Measurements from ENCODE around the gene TMCO2. TPM values are rescaled to one million over a fixed set of nuclear protein-coding genes. Genes with fewer than 3 reads are reported as not detected.

Gene TMCO2
- total RNA-seq, 4 donors from 2014 or later = not detected

DNA sequence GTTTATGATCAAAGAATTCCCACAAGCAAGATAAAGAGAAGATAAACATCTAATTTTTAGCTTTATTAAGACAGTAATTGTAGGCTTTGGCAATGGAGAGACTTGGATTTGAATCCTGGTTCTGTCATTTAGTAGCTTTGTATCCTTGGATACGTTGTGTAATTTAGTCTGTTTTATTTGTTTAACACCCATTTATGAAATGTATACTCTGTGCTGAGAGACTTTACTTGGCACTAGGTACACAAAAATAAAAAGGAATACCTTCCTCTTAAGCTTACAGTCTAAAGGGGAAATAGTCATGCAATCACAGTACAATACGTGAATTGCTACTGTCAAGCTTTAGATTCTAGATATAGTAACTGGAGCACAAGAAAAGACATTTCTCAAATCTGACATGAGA lies 34.1 kb downstream of the TMCO2 start:
- in situ Hi-C loops (cut with MboI; ENCODE audit: low sequenced_read_pairs in 4 of 4) = no loop called here
- DNase-seq = no peak
- intact Hi-C loops (cut with DNase I; ENCODE audit: low total_unique reads) = no loop called here
- peak overlapping the region in 1 of 4 donors; percentile 8 for H3K27ac ChIP-seq
- peaks cover 0 to 28% of the 10 kb centered on the region in 2 donors for H3K36me3 ChIP-seq
- H3K9me3 ChIP-seq = no peaks in the 10 kb centered on the region
- H3K27me3 ChIP-seq = no peaks in the 10 kb centered on the region
- peaks cover 0 to 8% of the 10 kb centered on the region in 2 donors for H3K4me1 ChIP-seq
- no peak for ATAC-seq
- no peak overlapping the region for H3K4me3 ChIP-seq
- TF ChIP-seq, protein P1, sequence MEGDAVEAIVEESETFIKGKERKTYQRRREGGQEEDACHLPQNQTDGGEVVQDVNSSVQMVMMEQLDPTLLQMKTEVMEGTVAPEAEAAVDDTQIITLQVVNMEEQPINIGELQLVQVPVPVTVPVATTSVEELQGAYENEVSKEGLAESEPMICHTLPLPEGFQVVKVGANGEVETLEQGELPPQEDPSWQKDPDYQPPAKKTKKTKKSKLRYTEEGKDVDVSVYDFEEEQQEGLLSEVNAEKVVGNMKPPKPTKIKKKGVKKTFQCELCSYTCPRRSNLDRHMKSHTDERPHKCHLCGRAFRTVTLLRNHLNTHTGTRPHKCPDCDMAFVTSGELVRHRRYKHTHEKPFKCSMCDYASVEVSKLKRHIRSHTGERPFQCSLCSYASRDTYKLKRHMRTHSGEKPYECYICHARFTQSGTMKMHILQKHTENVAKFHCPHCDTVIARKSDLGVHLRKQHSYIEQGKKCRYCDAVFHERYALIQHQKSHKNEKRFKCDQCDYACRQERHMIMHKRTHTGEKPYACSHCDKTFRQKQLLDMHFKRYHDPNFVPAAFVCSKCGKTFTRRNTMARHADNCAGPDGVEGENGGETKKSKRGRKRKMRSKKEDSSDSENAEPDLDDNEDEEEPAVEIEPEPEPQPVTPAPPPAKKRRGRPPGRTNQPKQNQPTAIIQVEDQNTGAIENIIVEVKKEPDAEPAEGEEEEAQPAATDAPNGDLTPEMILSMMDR (IDR thresholded peaks at IDR 0.05 in 4 of 5, conservative IDR thresholded peaks at IDR 0.05 in 1 of 5) = no peak
- TF ChIP-seq POLR2A (IDR thresholded peaks at IDR 0.05) = no peak

DNA sequence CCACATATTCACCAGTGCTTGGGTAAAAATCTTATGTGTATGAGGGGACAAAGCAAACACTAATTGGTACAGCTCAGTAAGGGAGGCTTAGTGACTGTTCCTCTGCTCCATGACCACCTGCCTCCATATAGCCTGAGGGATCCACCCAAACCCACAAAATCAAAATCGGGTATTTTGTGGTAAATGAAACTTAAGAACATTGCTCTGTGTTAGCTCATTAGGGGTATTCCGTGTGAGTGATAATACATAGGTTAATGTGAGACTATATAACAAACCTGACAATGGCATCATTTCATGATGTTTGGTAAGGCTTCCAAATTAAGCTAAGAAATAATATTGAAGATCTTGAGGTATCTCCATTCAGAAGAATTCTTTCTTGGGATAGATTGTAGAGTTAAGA lies 43.6 kb downstream of the TMCO2 start:
- DNase-seq (no peak), ATAC-seq (no peak)
- intact Hi-C loops (cut with DNase I; ENCODE audit: low total_unique reads) (no loop called here), in situ Hi-C loops (cut with MboI; ENCODE audit: low sequenced_read_pairs in 4 of 4) (no loop called here)
- H3K9me3 ChIP-seq = no peaks in the 10 kb centered on the region
- TF ChIP-seq POLR2A (IDR thresholded peaks at IDR 0.05) = no peak
- TF ChIP-seq, protein P1 (IDR thresholded peaks at IDR 0.05 in 4 of 5, conservative IDR thresholded peaks at IDR 0.05 in 1 of 5) = no peak
- H3K4me3 ChIP-seq = no peak overlapping the region
- H3K36me3 ChIP-seq = peaks cover 0 to 71% of the 10 kb centered on the region in 2 donors
- no peak overlapping the region for H3K27ac ChIP-seq
- no peaks in the 10 kb centered on the region for H3K27me3 ChIP-seq
- H3K4me1 ChIP-seq = no peaks in the 10 kb centered on the region

DNA sequence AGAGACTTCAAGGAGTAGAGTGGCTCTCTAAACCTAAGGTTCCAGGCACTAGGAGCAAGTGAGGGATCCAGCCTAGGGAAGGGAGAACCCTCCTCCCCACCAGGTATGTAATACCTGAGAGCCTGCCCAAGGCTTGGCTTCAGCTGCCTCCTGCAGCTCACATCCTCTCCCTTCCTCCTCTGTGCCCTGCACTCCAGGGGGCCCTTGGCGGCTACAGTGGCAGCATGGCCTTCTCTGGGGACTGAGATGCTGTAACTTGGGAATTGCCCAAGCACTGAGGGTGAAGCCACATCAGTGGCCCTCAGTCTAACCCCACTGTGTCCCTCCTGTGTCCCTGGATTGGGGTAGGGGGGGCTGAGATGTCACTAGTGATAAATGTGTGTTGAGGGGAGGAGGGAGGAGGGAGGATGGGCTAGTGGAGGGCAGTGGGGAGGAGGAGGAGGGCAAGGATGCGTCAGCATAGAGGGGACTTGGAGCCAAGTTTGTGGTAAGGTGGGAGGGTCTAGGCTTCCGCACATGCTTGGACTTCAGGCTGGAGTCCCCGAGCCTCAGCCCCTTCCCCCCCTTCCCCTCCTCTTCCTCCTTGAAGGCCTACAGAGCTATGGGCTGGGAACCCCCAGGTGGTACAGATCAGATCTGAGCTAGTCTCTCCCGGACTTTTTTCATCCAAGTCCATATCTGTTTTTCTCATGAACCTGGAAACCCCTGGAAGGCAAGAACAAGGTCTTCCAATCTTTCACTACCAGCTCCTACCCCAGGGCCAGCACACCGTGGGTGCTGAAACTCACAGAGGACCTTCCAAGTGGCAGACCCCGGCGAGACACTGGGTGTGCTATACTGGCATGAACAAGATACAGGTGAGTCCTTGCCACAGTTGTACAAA lies 51.9 kb downstream of the TMCO2 start:
- ATAC-seq (no peak), DNase-seq (no peak)
- in situ Hi-C loops (cut with MboI; ENCODE audit: low sequenced_read_pairs in 4 of 4) (no loop called here), intact Hi-C loops (cut with DNase I; ENCODE audit: low total_unique reads) (no loop called here)
- Histone ChIP-seq H3K36me3 (peaks cover 0 to 5% of the 10 kb centered on the region in 2 donors), H3K9me3 (no peaks in the 10 kb centered on the region), H3K27me3 (peaks cover 0 to 17% (median 7%) of the 10 kb centered on the region in 3 donors), H3K27ac (no peak overlapping the region), H3K4me1 (no peaks in the 10 kb centered on the region), H3K4me3 (no peak overlapping the region)
- no peak for TF ChIP-seq POLR2A (IDR thresholded peaks at IDR 0.05)
- TF ChIP-seq, protein P1 (IDR thresholded peaks at IDR 0.05 in 4 of 5, conservative IDR thresholded peaks at IDR 0.05 in 1 of 5) = no peak

DNA sequence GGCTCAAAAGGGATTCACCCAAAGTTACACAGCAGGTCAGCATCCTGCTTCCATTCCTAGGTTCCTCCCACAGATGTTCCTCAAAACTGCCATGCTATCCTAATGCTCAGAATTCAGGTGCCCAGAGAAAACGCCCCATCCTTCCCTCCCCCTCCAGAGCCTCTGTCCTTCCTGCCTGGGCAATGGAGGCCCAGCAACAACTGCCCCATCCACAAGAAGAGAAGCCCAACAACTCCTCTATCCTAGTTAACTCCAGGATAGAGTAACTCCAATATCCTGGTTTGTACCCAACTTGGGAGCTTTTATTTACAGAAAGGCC lies 52.5 kb downstream of the TMCO2 start:
- no peaks in the 10 kb centered on the region for H3K4me1 ChIP-seq
- intact Hi-C loops (cut with DNase I; ENCODE audit: low total_unique reads) = no loop called here

More for the DNA sequence above, 52.5 kb downstream of the TMCO2 start:
- DNase-seq (no peak), ATAC-seq (no peak)
- Histone ChIP-seq H3K36me3 (peaks cover 0 to 1% of the 10 kb centered on the region in 2 donors), H3K9me3 (no peaks in the 10 kb centered on the region), H3K4me3 (no peak overlapping the region), H3K27me3 (peaks cover 0 to 18% (median 7%) of the 10 kb centered on the region in 3 donors), H3K27ac (no peak overlapping the region)
- in situ Hi-C loops (cut with MboI; ENCODE audit: low sequenced_read_pairs in 4 of 4) = no loop called here
- TF ChIP-seq POLR2A (IDR thresholded peaks at IDR 0.05) = no peak
- TF ChIP-seq, protein P1 (IDR thresholded peaks at IDR 0.05 in 4 of 5, conservative IDR thresholded peaks at IDR 0.05 in 1 of 5) = no peak
